Measurements from ENCODE around the gene GHRL.
"Not testable (repeated sequence)": the region's sequence is repeated elsewhere in the genome, so short reads cannot be mapped to it uniquely, and the experiment has no call there.

GHRL gene

DNA sequence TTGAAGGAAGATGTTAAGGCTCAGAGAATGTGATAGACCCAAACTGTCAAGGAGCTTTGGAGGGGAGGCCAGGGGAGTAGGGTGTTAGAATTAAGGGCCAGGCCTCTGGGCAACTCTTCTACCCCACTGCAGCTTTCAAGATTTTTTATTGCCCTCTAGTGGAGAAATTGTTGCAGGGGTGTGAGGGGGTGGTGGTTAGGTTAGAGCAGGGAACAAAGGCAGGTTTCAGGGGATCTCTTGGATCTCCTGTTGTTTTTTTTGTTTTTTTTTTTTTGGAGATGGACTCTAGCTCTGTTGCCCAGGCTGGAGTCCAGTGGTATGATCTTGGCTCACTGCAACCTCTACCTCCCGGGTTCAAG, 29.6 kb upstream of the GHRL start:
- DNase-seq = no peak

DNA sequence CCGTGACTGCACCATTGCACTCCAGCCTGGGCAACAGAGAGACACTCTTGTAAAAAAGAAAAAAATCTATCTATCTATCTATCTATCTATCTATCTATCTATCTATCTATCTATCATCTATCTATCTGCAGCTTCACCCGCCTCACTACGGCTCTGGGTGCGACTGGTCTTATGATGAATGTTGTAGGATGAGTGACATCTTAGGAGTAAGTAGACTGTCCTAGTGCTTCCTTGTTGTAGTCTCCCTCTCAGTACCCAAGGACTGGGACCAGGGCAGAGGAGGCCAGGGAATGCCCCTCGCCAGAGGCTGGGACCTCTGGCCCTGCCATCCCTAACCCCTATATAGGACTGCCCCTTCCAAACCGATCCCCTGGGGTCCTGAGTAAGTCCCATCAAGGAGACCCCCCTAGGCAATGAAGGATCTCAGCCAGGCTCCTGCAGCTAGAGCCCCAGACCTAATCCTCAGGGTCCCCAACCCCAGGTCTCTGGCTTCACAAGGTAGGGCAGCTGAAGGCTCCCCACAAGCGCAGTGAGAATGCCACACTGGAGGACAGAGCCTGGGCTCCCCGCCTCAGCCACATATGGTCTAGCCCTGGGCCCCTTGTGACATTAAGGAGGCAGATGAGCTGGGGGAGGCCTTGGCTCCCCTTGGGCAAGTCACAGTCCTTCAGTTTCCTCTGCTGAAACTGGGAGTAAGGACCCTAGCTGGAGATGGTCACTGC, 29.0 kb upstream of the GHRL start:
- DNase-seq = no peak

DNA sequence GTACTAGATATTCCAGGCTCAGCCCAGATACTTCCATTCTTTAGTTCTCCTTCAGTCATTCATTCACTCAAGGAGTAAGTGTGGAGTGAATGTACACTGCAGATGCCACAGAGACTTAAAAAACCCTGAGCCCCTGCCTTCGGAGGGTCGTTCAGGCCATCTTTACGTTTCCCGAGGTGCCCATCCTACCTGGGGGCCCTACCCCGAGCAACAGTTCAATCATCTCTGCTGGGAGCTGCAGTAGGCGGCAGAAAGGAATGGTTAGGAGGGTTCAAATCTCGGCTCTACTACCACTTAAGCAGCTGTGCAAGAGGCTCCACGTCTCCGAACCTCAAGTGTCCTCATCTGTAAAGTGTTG, 27.6 kb upstream of the GHRL start:
- DNase-seq = no peak

DNA sequence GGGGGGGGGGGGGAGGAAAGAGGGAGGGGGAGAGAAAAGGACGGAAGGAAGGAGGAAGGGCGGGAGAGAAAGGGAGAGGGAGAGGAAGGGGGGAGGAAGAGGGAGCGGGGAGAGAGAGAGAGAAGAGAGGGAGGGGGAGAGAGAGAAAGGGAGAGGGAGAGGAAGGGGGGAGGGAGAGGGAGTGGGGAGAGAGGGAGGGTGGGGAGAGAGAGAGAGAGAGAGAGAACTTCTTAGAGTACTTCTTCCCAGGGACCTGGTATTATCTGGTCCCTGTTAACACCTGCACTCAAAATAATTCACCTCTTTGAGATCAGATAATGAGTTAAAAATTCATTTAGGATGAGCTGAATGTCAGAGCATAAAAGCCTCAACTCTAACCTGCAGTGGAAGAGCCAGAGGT, 27.1 kb upstream of the GHRL start:
- no peak for DNase-seq

DNA sequence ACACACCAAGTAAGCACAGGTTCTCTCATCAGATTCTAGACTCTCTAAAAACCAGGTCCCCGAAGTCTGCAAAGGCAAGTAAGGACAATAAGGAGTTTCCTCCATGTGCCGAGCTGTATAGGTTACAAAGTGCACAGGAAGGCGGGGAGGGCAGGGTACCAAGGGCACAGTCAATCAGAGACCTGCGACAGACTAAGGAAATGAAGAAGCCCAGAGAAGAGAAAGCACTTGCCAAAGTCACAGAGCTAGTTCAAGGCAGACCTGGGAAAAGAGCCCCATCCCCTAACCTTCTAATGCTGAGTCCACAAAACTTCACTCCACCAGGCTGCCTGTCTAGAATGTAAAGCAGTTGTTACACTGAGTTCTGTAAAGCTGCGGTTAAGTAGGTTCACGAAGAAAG, 26.5 kb upstream of the GHRL start:
- no peak for DNase-seq

DNA sequence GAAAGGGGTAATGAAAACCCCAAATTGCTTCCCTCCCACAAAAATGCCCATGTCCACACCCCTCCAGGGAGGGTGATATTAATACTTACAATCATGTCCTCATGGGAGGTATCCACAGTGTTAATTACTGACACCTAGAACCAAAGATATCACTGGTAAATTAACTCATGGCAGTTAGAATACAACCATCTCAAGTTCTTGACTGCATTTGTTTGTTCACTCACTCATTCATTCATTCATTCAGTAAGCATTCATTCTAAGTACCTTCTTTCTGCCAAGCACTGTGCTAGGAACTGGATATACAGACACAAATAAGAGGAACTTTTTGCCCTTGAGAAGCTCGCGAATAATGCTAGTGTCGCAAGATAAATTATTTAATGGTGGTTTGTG, 25.2 kb upstream of the GHRL start:
- DNase-seq = no peak

DNA sequence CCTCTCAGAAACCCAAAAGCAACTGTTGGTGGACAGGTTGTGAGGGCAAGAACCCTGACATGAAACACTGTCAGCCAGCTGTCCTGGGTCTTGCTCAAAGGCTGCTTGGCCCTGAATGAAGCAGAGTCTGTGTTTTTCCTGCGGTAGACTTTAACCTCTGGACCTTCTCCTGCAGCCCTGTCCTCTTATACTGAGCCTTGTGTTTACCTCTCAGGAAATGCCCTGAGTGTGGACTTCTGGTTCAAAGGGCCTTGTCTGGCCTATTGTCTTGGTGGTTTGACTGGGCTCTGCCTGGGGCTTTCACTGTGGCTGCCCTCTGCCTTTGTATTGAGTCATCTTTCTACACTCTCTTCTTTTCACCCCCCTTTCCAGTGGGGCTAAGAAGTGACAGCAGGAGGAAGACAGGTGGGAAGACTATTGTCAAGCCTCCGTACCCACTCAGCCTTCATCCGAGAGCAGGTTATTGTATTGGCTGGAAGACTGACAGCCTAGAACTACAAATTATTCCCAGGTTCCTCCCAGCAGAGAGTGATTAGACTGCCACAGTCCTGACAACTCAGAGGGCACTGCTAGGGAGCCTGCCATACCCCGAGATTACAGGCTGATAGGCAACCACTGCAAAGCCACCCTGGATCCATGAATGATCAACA, 24.7 kb upstream of the GHRL start:
- DNase-seq = no peak

DNA sequence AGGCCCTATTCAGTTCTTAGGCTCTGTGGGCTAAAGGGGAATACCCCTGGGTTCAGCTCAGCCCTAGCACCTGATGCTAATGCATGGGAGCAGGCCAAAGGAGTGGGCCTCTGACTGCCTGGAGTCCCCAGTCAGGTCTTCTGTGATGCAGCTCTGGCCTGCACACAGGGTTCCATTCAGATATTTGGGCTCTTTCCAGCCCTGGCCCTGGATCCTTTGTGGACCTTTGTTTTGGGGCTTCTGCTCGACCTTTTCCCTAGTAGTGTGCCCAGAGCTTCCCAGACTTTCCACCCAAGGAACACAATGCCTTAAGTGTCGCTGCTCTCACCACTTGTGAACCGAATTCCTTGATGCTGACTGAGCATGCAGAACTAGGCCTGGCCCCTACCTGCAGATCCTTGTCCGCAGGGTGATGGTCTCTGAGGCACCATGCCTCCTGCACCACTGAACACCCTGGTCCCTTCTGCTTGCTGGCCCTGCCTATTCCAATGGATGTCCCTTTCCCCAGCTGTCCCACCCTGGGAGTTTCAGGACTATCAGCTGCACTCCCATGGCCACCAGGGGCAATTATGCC, 23.1 kb upstream of the GHRL start:
- no peak for DNase-seq

DNA sequence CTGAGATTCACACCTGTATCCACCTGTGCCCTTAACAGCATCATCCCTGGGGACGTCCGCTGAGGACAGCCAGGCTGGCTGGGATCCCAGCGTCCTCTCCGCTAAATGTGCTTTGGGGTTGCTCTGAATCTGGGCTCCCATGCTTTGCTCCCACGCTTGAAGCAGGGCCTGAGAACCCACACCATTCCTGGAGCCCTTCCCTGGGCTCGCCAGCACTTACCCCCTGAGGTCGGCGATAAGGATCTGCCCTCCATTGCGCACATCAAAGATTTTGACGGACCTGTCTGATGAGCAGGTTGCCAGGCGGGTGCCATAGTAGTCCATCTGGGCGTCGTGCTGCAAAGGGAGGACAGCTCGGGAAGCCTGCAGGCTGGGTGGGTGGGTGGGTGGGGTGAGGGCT, 22.4 kb upstream of the GHRL start:
- no peak for DNase-seq

DNA sequence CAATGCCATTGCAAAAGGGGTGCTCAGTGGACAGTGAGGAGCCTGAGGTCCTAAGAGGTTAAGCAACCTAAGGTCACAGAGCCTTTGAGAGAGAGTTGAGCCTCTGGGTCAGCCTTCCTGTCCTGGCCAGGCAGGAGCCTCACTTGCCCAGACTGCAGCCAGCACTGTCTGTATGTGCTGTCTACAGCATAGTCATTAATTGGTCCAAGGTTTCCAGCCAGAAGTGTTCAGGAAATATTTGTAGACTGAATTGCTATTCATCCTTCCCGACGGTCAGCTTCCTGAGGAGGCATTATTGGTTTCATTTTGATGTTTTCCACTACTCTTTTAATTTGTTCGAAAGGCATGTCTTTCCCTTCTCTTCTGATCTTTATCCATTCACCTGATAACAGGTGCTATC, 20.1 kb upstream of the GHRL start:
- DNase-seq = no peak

DNA sequence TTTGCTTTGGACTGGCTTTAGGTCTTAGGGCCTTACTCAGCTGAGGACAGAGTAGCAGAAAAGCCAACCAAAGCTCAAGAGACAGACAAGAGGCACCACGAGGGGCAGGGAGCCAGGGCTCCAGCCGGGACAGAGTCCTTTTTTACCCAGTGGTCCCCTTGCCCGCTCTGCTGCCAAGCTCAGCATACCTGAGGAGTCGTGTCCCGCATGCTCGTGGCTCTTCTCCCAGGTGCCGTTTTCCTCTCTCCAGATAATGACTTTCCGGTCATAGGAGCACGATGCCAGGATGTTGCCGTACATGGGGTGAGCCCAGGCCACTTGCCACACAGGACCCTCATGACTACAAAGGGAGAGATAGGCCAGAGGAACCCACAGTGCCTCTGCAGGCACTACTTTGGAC, 19.6 kb upstream of the GHRL start:
- no peak for DNase-seq

DNA sequence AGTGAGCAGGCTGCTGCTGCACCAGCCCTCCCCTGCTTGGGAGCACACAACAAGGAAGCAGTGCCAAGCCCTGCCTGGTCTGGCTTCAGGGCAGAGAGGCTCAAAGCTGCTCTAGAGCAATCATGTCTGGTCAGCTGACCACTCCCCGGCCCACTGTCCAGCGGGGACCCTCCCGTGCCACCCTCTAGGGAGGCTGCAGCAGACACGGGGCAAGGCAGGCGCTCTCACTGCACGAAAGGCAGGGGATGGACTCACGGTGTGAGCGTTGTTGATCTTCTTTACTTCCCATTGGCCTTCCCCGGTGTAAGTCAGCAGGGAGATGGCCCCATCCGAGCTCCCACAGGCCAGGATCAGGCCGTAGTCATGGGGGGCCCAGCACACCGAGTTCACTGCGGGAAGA, 19.0 kb upstream of the GHRL start:
- DNase-seq = no peak

DNA sequence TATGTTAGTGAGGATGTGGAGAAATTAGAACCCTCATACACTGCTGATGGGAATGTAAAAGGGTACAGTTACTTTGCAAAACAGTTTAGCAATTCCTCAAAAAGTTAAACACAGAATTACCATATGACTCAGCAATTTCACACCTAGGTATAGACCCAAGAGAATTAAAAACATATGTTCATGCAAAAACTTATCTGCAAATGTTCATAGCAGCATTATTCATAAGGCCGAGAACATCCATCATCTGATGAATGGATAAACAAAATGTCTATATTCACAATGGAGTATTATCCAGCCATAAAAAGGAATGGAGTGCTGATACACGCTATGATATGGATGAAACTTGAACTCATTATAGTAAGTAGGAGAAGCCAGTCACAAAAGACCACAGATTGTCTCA, 17.8 kb upstream of the GHRL start:
- peak; percentile 17 for DNase-seq

DNA sequence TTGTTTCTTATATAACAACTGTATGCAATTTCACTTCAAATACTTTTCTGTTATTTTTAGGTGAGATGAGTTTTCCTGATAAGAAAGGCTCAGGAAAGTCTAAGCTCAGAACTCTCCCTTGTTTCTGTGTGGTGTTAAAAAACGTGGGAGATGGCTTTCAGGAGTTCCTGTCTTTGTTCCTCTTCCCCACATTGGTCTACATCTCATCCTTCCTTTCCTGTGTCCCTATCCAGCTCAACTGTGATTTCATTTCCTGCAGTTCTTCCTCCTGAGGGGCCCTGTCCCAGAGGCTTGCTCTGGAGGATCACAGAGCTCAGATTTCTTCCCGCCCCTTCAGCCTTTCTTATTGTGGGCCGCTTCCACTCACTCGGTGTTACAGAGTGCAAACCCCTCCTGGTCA, 17.0 kb upstream of the GHRL start:
- no peak for DNase-seq

DNA sequence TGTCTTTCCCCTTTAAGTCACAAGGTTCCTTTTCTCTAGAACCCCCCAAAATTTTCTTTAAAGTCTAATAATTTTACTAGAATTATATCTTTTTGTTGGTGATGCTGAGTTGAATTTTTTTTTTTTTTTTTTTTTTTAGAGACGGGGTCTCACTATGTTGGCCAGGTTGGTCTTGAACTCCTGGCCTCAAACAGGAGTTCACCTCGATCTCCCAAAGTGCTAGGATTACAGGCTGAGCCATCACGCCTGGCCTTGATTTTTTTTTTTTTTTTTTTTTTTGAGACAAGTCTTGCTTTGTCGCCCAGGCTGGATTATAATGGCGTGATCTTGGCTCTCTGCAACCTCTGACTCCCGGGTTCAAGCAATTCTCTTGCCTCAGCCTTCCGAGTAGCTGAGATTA, 15.9 kb upstream of the GHRL start:
- no peak for DNase-seq

DNA sequence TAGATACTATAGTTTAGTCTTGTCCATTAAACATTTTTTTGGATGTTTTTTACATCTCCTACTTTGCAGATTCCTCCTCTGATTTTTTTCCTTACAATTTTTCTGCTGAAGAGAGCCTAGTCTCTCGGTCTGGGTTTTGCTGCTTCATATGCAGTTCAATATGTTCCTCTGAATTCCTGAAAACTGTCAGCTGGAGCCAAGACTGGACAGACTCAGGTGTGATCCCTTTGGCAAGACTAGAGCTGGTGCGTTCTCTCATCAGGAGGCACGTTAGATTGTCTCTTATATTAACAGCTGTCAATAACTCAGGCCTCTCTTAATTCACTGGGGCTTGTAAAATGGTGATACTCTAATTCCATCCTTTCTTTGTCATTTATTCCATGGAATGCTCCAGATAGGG, 13.4 kb upstream of the GHRL start:
- DNase-seq = no peak

DNA sequence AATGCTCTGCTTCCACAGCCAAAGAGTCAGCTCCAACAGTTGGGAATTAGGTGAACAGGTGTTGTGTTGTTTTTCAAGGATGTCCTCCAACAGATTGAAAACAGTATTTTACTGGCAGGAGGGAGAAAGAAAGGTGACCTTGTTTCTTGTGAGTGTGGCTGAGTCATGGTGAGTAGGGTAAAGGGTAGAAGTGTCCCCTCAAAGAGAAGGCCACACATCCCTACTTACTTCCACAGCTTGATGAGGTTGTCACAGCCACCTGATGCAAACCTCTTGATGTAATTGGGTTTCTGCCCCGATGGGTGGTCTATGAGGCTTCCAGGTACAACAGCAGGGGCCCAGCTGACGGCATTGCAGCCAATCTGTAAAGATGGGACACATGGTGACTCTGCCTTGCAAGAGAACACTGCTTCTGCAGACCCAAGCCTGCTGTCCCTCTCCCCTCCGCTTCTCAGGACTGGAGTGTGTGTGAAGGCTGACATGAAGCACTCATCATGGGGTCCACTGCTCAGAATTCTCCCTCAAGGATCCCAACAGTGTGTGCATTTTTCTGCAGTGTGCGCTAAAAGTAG, 12.7 kb upstream of the GHRL start:
- DNase-seq = no peak

DNA sequence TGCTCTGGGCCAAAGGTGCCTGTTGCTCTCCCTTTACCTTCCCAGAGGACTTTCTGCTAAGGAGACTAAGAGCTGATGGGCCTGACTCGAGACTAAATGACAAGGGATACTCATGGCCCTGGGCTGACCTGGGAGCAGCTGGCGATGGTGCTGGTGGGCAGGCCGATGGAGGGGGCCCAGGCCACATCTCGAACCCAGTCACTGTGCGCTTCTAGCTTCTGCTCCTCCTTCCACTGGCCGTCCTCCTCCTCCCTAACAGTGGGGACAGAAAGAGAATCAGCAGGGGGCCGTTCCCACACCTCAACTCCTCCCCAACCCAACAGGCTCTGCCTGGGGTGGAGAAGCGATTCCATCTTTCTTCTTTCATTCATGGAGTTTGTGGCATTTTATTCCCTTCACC, 12.2 kb upstream of the GHRL start:
- DNase-seq = no peak

DNA sequence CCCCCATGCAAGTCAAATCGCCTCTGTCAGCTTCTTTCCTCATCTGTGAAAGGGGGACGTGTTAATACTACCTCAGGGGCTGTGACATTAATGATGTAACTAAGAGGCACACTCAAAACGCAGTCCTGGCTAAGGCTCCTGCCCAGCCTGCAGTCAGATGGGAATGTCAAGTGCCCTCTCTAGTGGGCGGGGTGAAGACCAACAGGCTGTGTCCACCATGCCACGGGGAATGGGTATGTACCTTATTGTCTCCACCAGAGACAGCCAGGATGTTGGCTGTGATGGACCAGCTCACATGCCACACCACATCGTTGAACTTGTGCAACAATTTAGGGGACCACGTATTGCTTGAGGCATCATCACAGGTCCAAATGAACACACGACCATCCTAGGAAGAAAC, 11.0 kb upstream of the GHRL start:
- no peak for DNase-seq

DNA sequence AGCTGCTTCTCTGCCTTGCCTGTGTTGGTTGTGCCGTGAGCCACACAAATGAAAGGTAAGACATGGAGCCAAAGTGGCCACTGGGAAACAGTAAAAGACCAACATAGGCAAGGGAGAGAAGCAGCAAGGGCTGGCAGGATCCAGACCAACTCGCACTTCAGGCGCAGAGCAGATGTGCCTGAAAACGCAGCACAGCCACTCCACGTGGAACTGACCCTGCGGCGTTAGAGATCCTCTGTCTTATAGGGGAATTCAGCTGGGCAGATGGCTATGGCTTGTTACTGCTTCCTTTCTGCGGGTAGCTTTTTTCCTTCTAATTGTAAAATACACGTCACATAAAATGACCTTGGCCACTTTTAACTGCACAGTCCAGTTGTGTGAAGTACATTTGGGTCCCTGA, 10.4 kb upstream of the GHRL start:
- no peak for DNase-seq

DNA sequence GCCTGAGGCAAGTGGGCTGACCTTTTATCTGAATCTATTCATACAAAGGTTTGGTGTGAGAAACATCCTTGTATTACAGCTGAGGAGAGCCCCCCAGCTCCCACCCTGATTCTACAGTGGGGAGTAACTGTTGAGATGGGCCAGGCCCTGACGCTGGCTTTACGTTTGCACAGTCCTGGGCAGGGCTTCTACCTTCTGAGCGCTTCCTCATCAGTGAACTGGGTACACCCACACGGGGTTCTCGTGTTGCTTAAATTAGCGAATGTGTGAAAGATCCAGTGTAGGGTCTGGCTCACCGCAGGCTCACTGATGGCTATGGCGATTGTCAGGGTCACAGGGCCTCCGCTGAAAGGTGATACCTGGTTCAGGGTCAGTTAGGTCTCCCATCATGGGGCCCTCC, 7.3 kb upstream of the GHRL start:
- no peak for DNase-seq

DNA sequence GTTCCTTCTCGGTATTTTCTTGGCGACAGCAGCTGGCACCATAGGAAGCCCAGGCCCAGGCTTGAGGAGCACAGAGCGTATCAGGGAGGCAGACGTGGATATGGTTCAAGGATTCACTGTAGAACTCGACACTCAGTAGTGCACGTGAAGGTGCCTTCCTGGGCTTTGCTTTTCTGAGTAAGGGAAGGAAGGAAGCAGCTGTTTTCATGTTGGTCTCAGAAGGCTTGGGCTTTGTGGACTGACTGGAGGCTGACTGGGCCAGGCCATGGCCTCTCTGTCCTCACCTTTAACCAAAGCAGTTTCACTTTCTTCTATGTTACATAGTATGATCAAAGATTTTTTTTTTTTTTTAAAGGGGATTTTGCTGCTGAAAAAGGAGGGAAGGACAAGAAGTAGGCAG, 6.9 kb upstream of the GHRL start:
- no peak for DNase-seq

DNA sequence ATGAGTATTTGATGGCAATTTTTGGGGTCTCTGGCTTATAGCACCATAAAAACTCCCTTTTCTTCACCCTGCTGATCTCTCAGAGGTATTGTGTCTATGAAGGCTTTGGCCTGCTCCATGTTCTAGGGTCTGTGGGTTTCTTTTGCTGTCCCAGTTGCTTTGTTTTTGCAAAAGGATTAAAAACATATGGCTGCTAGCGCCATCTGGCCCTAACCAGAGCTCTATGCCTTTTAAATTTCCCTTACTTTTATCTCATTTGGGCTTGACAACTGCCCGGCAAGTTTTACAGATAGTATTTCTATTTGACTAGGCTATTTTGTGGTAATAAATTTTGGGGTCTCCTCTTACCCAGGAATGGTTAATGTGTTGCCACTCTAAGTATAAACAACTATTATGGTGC, 6.4 kb upstream of the GHRL start:
- no peak for DNase-seq

DNA sequence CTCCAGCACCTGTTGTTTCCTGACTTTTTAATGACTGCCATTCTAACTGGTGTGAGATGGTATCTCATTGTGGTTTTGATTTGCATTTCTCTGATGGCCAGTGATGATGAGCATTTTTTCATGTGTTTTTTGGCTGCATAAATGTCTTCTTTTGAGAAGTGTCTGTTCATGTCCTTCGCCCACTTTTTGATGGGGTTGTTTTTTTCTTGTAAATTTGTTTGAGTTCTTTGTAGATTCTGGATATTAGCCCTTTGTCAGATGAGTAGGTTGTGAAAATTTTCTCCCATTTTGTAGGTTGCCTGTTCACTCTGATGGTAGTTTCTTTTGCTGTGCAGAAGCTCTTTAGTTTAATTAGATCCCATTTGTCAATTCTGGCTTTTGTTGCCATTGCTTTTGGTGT, 5.3 kb upstream of the GHRL start:
- DNase-seq = not testable (repeated sequence)
